Measurements from ENCODE around the gene GTF2A1L. TPM values are rescaled to one million over a fixed set of nuclear protein-coding genes. Genes with fewer than 3 reads are reported as not detected.
"Not testable (repeated sequence)": the region's sequence is repeated elsewhere in the genome, so short reads cannot be mapped to it uniquely, and the experiment has no call there.

GTF2A1L gene
- total and polyA plus RNA-seq, 3 donors from 2014 or later = 24.4 to 99.0 (median 36.1) TPM

GRCh38 chr2:48592067-48592466 is 25.6 kb upstream of the GTF2A1L start:
- Histone ChIP-seq H3K36me3 (ENCODE audit: low read depth, missing control alignments) (no peaks in the 10 kb centered on the region), H3K27ac (no peak overlapping the region), H3K4me3 (no peak overlapping the region), H3K9me3 (no peaks in the 10 kb centered on the region), H3K27me3 (no peaks in the 10 kb centered on the region), H3K4me1 (no peaks in the 10 kb centered on the region)
- WGBS, 2 donors = 92 to 98% methylated on average over 2 of the region's 2 CpGs
- no peak for DNase-seq
- intact Hi-C loops (cut with DNase I; ENCODE audit: low total_unique reads) = no loop called here
- TF ChIP-seq, protein P1, sequence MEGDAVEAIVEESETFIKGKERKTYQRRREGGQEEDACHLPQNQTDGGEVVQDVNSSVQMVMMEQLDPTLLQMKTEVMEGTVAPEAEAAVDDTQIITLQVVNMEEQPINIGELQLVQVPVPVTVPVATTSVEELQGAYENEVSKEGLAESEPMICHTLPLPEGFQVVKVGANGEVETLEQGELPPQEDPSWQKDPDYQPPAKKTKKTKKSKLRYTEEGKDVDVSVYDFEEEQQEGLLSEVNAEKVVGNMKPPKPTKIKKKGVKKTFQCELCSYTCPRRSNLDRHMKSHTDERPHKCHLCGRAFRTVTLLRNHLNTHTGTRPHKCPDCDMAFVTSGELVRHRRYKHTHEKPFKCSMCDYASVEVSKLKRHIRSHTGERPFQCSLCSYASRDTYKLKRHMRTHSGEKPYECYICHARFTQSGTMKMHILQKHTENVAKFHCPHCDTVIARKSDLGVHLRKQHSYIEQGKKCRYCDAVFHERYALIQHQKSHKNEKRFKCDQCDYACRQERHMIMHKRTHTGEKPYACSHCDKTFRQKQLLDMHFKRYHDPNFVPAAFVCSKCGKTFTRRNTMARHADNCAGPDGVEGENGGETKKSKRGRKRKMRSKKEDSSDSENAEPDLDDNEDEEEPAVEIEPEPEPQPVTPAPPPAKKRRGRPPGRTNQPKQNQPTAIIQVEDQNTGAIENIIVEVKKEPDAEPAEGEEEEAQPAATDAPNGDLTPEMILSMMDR (IDR thresholded peaks at IDR 0.05) = no peak
- TF ChIP-seq POLR2A (IDR thresholded peaks at IDR 0.05) = no peak

DNA sequence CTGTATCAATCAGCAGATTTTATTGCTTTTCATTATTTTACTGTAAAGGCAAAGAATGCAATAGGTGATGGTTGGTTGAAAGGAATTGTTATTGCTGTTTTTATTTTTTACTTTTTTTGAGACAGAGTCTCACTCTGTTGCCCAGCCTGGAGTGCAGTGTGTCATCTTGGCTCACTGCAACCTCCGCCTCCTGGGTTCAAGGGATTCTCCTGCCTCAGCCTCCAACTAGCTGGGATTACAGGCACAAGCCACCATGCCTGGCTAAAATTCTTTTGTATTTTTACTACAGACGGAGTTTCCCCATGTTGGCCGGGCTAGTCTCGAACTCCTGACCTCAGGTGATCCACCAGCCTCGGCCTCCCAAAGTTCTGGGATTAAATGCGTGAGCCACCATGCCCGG is 20.9 kb upstream of the GTF2A1L start:
- H3K36me3 ChIP-seq (ENCODE audit: low read depth, missing control alignments); H3K4me1 ChIP-seq; H3K9me3 ChIP-seq; H3K4me3 ChIP-seq; H3K27ac ChIP-seq; H3K27me3 ChIP-seq; DNase-seq; intact Hi-C loops (cut with DNase I; ENCODE audit: low total_unique reads): not testable (repeated sequence)
- WGBS, 2 donors = 95 to 97% methylated on average over 7 of the region's 7 CpGs

- no peaks in the 10 kb centered on the region for H3K4me1 ChIP-seq
- no peak for DNase-seq
- H3K9me3 ChIP-seq = no peaks in the 10 kb centered on the region
- 75 to 76% methylated on average over 2 of the region's 2 CpGs for WGBS, 2 donors
- H3K27me3 ChIP-seq = no peaks in the 10 kb centered on the region
- no peak overlapping the region for H3K27ac ChIP-seq
- TF ChIP-seq, protein P1 (IDR thresholded peaks at IDR 0.05) = no peak
- no peak for TF ChIP-seq POLR2A (IDR thresholded peaks at IDR 0.05)
- no peak overlapping the region for H3K4me3 ChIP-seq
- H3K36me3 ChIP-seq (ENCODE audit: low read depth, missing control alignments) = no peaks in the 10 kb centered on the region
- intact Hi-C loops (cut with DNase I; ENCODE audit: low total_unique reads) = no loop called here
These were observed 20.2 kb upstream of the GTF2A1L start for GRCh38 chr2:48597492-48597891.

GRCh38 chr2:48600204-48600813 is 17.3 kb upstream of the GTF2A1L start:
- 57 to 73% methylated on average over 4 of the region's 4 CpGs for WGBS, 2 donors
- DNase-seq = peak; percentile 25
- no peaks in the 10 kb centered on the region for H3K27me3 ChIP-seq
- no peak overlapping the region for H3K4me3 ChIP-seq
- H3K9me3 ChIP-seq = no peaks in the 10 kb centered on the region
- no peaks in the 10 kb centered on the region for H3K4me1 ChIP-seq
- intact Hi-C loops (cut with DNase I; ENCODE audit: low total_unique reads) = no loop called here
- TF ChIP-seq, protein P1 (IDR thresholded peaks at IDR 0.05) = peak; percentile 23 to 65 (median 41)
- TF ChIP-seq POLR2A (IDR thresholded peaks at IDR 0.05) = no peak
- H3K36me3 ChIP-seq (ENCODE audit: low read depth, missing control alignments) = no peaks in the 10 kb centered on the region
- H3K27ac ChIP-seq = no peak overlapping the region

GRCh38 chr2:48600917-48601316 is 16.7 kb upstream of the GTF2A1L start:
- H3K9me3 ChIP-seq = no peaks in the 10 kb centered on the region
- H3K27me3 ChIP-seq = no peaks in the 10 kb centered on the region
- intact Hi-C loops (cut with DNase I; ENCODE audit: low total_unique reads) = no loop called here
- whole genome bisulfite sequencing, 2 donors = 84 to 85% methylated on average over 3 of the region's 3 CpGs
- no peak overlapping the region for H3K27ac ChIP-seq
- H3K4me3 ChIP-seq = no peak overlapping the region
- no peak for DNase-seq
- TF ChIP-seq, protein P1 (IDR thresholded peaks at IDR 0.05) = no peak
- no peak for TF ChIP-seq POLR2A (IDR thresholded peaks at IDR 0.05)
- no peaks in the 10 kb centered on the region for H3K4me1 ChIP-seq
- no peaks in the 10 kb centered on the region for H3K36me3 ChIP-seq (ENCODE audit: low read depth, missing control alignments)
